ENCODE measurements around the gene PPP1R2.

The PPP1R2 gene

GRCh38 chr3:195565716-195566115, 22.6 kb upstream of the PPP1R2 start:
- DNase-seq (ENCODE audit: low spot score), result no peak

- peak; percentile 23 for DNase-seq (ENCODE audit: low spot score)
These were observed 20.2 kb upstream of the PPP1R2 start for GRCh38 chr3:195563317-195563716.

GRCh38 chr3:195559723-195560409, 16.7 kb upstream of the PPP1R2 start:
- DNase-seq (ENCODE audit: low spot score), result no peak

GRCh38 chr3:195558602-195559001, 15.5 kb upstream of the PPP1R2 start:
- DNase-seq (ENCODE audit: low spot score), result no peak

GRCh38 chr3:195557322-195557721, 14.2 kb upstream of the PPP1R2 start:
- no peak for DNase-seq (ENCODE audit: low spot score)

GRCh38 chr3:195556390-195556789, 13.3 kb upstream of the PPP1R2 start:
- DNase-seq (ENCODE audit: low spot score), result no peak

GRCh38 chr3:195555110-195555509, 12.0 kb upstream of the PPP1R2 start:
- DNase-seq (ENCODE audit: low spot score), result no peak

- DNase-seq (ENCODE audit: low spot score), result no peak
These were observed 11.3 kb upstream of the PPP1R2 start for GRCh38 chr3:195554458-195554857.

- DNase-seq (ENCODE audit: low spot score), result no peak
These were observed 10.1 kb upstream of the PPP1R2 start for GRCh38 chr3:195553268-195553667.

- peak; percentile 28 for DNase-seq (ENCODE audit: low spot score)
These were observed 8.4 kb upstream of the PPP1R2 start for GRCh38 chr3:195551381-195551978.

GRCh38 chr3:195550723-195551122, 7.6 kb upstream of the PPP1R2 start:
- no peak for DNase-seq (ENCODE audit: low spot score)

- DNase-seq (ENCODE audit: low spot score), result no peak
These were observed 6.9 kb upstream of the PPP1R2 start for GRCh38 chr3:195549931-195550519.

- no peak for DNase-seq (ENCODE audit: low spot score)
These were observed 5.9 kb upstream of the PPP1R2 start for GRCh38 chr3:195548987-195549386.

- DNase-seq (ENCODE audit: low spot score), result no peak
These were observed 5.4 kb upstream of the PPP1R2 start for GRCh38 chr3:195548501-195548900.

GRCh38 chr3:195548006-195548405, 4.9 kb upstream of the PPP1R2 start:
- no peak for DNase-seq (ENCODE audit: low spot score)

- peak; percentile 76 for DNase-seq (ENCODE audit: low spot score)
These were observed 3.0 kb upstream of the PPP1R2 start for GRCh38 chr3:195546130-195546560.

- DNase-seq (ENCODE audit: low spot score), result no peak
These were observed 1.5 kb upstream of the PPP1R2 start for GRCh38 chr3:195544634-195545033.

GRCh38 chr3:195544230-195544536, 1.1 kb upstream of the PPP1R2 start:
- no peak for DNase-seq (ENCODE audit: low spot score)

GRCh38 chr3:195543500-195544229, 540 bp upstream of the PPP1R2 start:
- no peak for DNase-seq (ENCODE audit: low spot score)

GRCh38 chr3:195542316-195542697, 818 bp downstream of the PPP1R2 start:
- DNase-seq (ENCODE audit: low spot score), result peak; percentile 17

- no peak for DNase-seq (ENCODE audit: low spot score)
These were observed 2.6 kb downstream of the PPP1R2 start for GRCh38 chr3:195540511-195540910.

GRCh38 chr3:195540027-195540426, 3.1 kb downstream of the PPP1R2 start:
- no peak for DNase-seq (ENCODE audit: low spot score)

- no peak for DNase-seq (ENCODE audit: low spot score)
These were observed 3.6 kb downstream of the PPP1R2 start for GRCh38 chr3:195539479-195539878.
